Stimulated activated CD4-positive, alpha-beta T cell treated with anti-CD3 and anti-CD28 coated beads, Interleukin-1b, Interleukin-23, amount 100 ng/mL, for 48 hours (primary cell): ENCODE results near the gene ASPHD1.
"Not testable (repeated sequence)": the region's sequence is repeated elsewhere in the genome, so short reads cannot be mapped to it uniquely, and the experiment has no call there.

Experiments used
- DNase-seq: peaks from one replicate; pipeline ENCODE4 v3.0.0-alpha.2; 2020

The ASPHD1 gene

GRCh38 chr16:29908719-29909220 lies 8.5 kb downstream of the ASPHD1 start:
- DNase-seq, result no peak

- no peak for DNase-seq
Observed at GRCh38 chr16:29909391-29909790, 9.1 kb downstream of the ASPHD1 start.

- not testable (repeated sequence) for DNase-seq
Observed at GRCh38 chr16:29909851-29910250, 9.6 kb downstream of the ASPHD1 start.

GRCh38 chr16:29910819-29911675 lies 10.8 kb downstream of the ASPHD1 start:
- no peak for DNase-seq

- DNase-seq, result no peak
Observed at GRCh38 chr16:29911676-29912010, 11.4 kb downstream of the ASPHD1 start.

- no peak for DNase-seq
Observed at GRCh38 chr16:29912087-29912486, 11.8 kb downstream of the ASPHD1 start.

GRCh38 chr16:29913514-29913913 lies 13.2 kb downstream of the ASPHD1 start:
- no peak for DNase-seq

- no peak for DNase-seq
Observed at GRCh38 chr16:29915590-29916247, 15.4 kb downstream of the ASPHD1 start.

GRCh38 chr16:29916979-29917378 lies 16.7 kb downstream of the ASPHD1 start:
- no peak for DNase-seq

GRCh38 chr16:29920288-29921033 lies 20.2 kb downstream of the ASPHD1 start:
- no peak for DNase-seq

GRCh38 chr16:29921034-29921385 lies 20.7 kb downstream of the ASPHD1 start:
- no peak for DNase-seq

GRCh38 chr16:29922326-29922725 lies 22.0 kb downstream of the ASPHD1 start:
- DNase-seq, result no peak

GRCh38 chr16:29922986-29923501 lies 22.8 kb downstream of the ASPHD1 start:
- DNase-seq, result no peak

GRCh38 chr16:29925105-29925756 lies 24.9 kb downstream of the ASPHD1 start:
- DNase-seq, result no peak

GRCh38 chr16:29925781-29926710 lies 25.8 kb downstream of the ASPHD1 start, which contains the start of gene KCTD13:
Gene KCTD13 (minus strand): TSS chr16:29926226. CDS start chr16:29926033, 193 bp downstream.
- DNase-seq, result peak; percentile 88

- DNase-seq, result no peak
Observed at GRCh38 chr16:29926711-29927052, 26.4 kb downstream of the ASPHD1 start.

GRCh38 chr16:29927070-29927905 lies 27.0 kb downstream of the ASPHD1 start:
- DNase-seq, result no peak

- not testable (repeated sequence) for DNase-seq
Observed at GRCh38 chr16:29931750-29932149, 31.5 kb downstream of the ASPHD1 start.

GRCh38 chr16:29940656-29941055 lies 40.4 kb downstream of the ASPHD1 start:
- no peak for DNase-seq
